Upper lobe of left lung (tissue), 6 donors: ENCODE data around the gene COBL. TPM values are rescaled to one million over a fixed set of nuclear protein-coding genes. Genes with fewer than 3 reads are reported as not detected.

Source experiments
- ATAC-seq, 2 donors: fragments of 200-7000 bp; cut with Tn5 transposase; one replicate each; pipeline ENCODE4 v1.9.1; 2022; ENCODE audit warnings: mild to moderate bottlenecking in 2 of 2, moderate library complexity in 2 of 2; ENCODE audit not compliant: low FRiP score in 2 of 2
- DNase-seq, 2 donors: peaks; one replicate each; pipeline ENCODE4 v3.0.0-alpha.2; 2019 to 2020
- H3K27ac ChIP-seq, 4 donors: fragments of 200-600 bp; sonication (generic); one replicate each; pipeline ENCODE4 v1.5.1; 2016 to 2019
- H3K27me3 ChIP-seq, 4 donors: fragments of 200-600 bp; sonication (generic); one replicate each; pipeline ENCODE4 v1.5.1; 2017 to 2019
- H3K36me3 ChIP-seq, 4 donors: fragments of 200-600 bp; sonication (generic); one replicate each; pipeline ENCODE4 v1.5.1; 2016 to 2019
- H3K4me1 ChIP-seq, 4 donors: fragments of 200-600 bp; sonication (generic); one replicate each; pipeline ENCODE4 v1.5.1; 2018 to 2019
- H3K4me3 ChIP-seq, 4 donors: fragments of 200-600 bp; sonication (generic); one replicate each; pipeline ENCODE4 v1.5.1; 2017 to 2019; ENCODE audit warnings: mild to moderate bottlenecking in 2 of 4, moderate library complexity in 1 of 4
- H3K9me3 ChIP-seq, 4 donors: fragments of 200-600 bp; sonication (generic); one replicate each; pipeline ENCODE4 v1.5.1; 2018 to 2019
- EP300 ChIP-seq, 4 donors: sonication (generic); formaldehyde crosslinking; IDR thresholded peaks; one replicate each; pipeline ENCODE4 v1.5.1; 2017; ENCODE audit warnings: antibody characterized with exemption in 4 of 4, control low read depth in 2 of 4
- POLR2A ChIP-seq, 4 donors: fragments of 450-650 bp; IDR thresholded peaks; one replicate each; pipeline ENCODE4 v1.5.1; 2016 to 2017; ENCODE audit warnings: antibody characterized with exemption in 4 of 4, mild to moderate bottlenecking in 2 of 4
- POLR2AphosphoS5 ChIP-seq, 2 donors: sonication (generic); formaldehyde crosslinking; IDR thresholded peaks; one replicate each; pipeline ENCODE4 v1.5.1; 2017; ENCODE audit warnings: antibody characterized with exemption in 2 of 2
- WGBS, 2 donors: methylation state at CpG; one replicate each; pipeline ENCODE4 v1.1.5; 2017 to 2018; 5-methylcytosine and 5-hydroxymethylcytosine counted together
- total RNA-seq, 6 donors: library from RNA; depleted of rRNA in 4 of 6; stranded (reverse); fragments of >200 nt in 4 of 6; gene quantifications; one replicate each; pipeline versions ENCODE4 v1.1.0 to v1.2.1, GENCODE V29; 2016 to 2021
- TF ChIP-seq, protein P1 (sequence below), 6 experiments: fragments of 450-650 bp in 4 of 6; fragments of 200-600 bp in 2 of 6; sonication (generic) in 2 of 6; IDR thresholded peaks; one replicate each; pipeline ENCODE4 v1.5.1; 2016 to 2019; ENCODE audit warnings: antibody characterized with exemption in 6 of 6
- donor health status: DM: no; HTN: no; CAD: no; lungs with moderate emphysema.
- donor health status: DM: no; HTN: yes; CAD: no; lungs with severe emphysema.

COBL gene
- total RNA-seq, 6 donors from 2014 or later, result 27.0 to 54.7 (median 36.8) TPM

GRCh38 chr7:51312951-51313737, 3.5 kb downstream of the COBL start:
- TF ChIP-seq, protein P1, sequence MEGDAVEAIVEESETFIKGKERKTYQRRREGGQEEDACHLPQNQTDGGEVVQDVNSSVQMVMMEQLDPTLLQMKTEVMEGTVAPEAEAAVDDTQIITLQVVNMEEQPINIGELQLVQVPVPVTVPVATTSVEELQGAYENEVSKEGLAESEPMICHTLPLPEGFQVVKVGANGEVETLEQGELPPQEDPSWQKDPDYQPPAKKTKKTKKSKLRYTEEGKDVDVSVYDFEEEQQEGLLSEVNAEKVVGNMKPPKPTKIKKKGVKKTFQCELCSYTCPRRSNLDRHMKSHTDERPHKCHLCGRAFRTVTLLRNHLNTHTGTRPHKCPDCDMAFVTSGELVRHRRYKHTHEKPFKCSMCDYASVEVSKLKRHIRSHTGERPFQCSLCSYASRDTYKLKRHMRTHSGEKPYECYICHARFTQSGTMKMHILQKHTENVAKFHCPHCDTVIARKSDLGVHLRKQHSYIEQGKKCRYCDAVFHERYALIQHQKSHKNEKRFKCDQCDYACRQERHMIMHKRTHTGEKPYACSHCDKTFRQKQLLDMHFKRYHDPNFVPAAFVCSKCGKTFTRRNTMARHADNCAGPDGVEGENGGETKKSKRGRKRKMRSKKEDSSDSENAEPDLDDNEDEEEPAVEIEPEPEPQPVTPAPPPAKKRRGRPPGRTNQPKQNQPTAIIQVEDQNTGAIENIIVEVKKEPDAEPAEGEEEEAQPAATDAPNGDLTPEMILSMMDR (IDR thresholded peaks at IDR 0.05), result no peak
- TF ChIP-seq POLR2A (IDR thresholded peaks at IDR 0.05) (no peak), POLR2AphosphoS5 (IDR thresholded peaks at IDR 0.05) (no peak), EP300 (IDR thresholded peaks at IDR 0.05) (no peak)
- H3K4me1 ChIP-seq, result peaks cover 6 to 31% (median 13%) of the 10 kb centered on the region in 4 donors
- H3K27me3 ChIP-seq, result peaks cover 0 to 8% (median 2%) of the 10 kb centered on the region in 4 donors
- 74 to 75% methylated on average over 5 of the region's 5 CpGs for WGBS, 2 donors
- no peak for DNase-seq
- H3K27ac ChIP-seq, result peak overlapping the region in 1 of 4 donors; percentile 83
- H3K9me3 ChIP-seq, result no peaks in the 10 kb centered on the region
- ATAC-seq, result no peak
- H3K36me3 ChIP-seq, result no peaks in the 10 kb centered on the region
- no peak overlapping the region for H3K4me3 ChIP-seq

DNA sequence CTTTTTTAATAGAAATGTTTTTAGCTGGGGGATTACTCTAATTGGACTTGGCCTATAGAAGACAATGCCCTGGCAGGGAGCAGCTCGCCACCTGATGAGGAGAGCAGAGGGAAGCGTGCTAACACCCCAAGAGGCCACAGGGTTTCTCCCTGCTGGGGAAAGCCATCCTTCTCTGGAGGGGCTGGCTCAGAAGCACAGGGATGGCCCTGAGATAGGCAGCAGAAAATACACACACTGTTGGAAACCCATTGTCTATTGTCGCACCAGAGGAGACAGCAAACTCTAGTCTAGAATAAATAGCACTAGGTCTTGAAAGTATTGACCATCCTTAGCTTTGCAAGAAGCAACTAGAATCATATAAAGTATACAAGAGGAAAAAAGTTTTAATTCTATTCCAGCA, 5.4 kb downstream of the COBL start:
- 87 to 92% methylated on average over 3 of the region's 3 CpGs for WGBS, 2 donors
- ATAC-seq, result no peak
- Histone ChIP-seq H3K4me3 (no peak overlapping the region), H3K27me3 (peaks cover 0 to 4% (median 2%) of the 10 kb centered on the region in 4 donors), H3K4me1 (peaks cover 3 to 19% (median 11%) of the 10 kb centered on the region in 4 donors), H3K27ac (no peak overlapping the region), H3K9me3 (no peaks in the 10 kb centered on the region), H3K36me3 (no peaks in the 10 kb centered on the region)
- TF ChIP-seq EP300 (IDR thresholded peaks at IDR 0.05) (no peak), POLR2AphosphoS5 (IDR thresholded peaks at IDR 0.05) (no peak), POLR2A (IDR thresholded peaks at IDR 0.05) (no peak)
- TF ChIP-seq, protein P1 (IDR thresholded peaks at IDR 0.05), result no peak
- no peak for DNase-seq

DNA sequence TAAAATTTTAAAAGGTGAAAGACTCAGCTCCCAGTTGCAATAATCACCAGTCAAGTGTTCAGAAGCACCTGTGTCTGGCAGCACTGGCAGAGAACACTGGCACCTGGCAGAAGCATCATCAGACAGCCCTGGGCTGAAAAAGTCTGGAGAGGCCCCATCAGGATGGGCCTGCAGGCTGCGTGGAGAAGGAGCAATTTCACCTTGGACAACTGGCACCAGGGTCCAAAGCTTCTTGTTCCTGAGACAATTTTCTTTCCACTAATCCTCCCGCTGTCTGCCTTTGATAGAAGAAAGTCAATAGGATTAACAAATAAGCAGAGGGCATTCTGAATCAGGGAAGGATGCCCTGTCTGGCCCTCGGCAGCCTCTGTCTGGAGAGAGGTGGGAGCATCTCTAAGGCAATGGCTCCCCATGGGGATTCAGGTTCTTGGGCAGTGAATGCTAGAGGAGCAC, 6.5 kb downstream of the COBL start:
- peaks cover 0 to 14% (median 4%) of the 10 kb centered on the region in 4 donors for H3K4me1 ChIP-seq
- no peak for ATAC-seq
- no peak overlapping the region for H3K27ac ChIP-seq
- H3K4me3 ChIP-seq, result no peak overlapping the region
- no peaks in the 10 kb centered on the region for H3K9me3 ChIP-seq
- TF ChIP-seq, protein P1 (IDR thresholded peaks at IDR 0.05), result no peak
- TF ChIP-seq EP300 (IDR thresholded peaks at IDR 0.05), result no peak
- TF ChIP-seq POLR2A (IDR thresholded peaks at IDR 0.05), result no peak
- no peak for TF ChIP-seq POLR2AphosphoS5 (IDR thresholded peaks at IDR 0.05)
- H3K36me3 ChIP-seq, result no peaks in the 10 kb centered on the region
- no peak for DNase-seq
- 69 to 87% methylated on average over 3 of the region's 3 CpGs for WGBS, 2 donors
- no peaks in the 10 kb centered on the region for H3K27me3 ChIP-seq

- no peak for TF ChIP-seq POLR2AphosphoS5 (IDR thresholded peaks at IDR 0.05)
- Histone ChIP-seq H3K27ac (peak overlapping the region in 1 of 4 donors; percentile 31), H3K4me3 (no peak overlapping the region), H3K9me3 (no peaks in the 10 kb centered on the region), H3K4me1 (peaks cover 0 to 14% (median 4%) of the 10 kb centered on the region in 4 donors), H3K27me3 (no peaks in the 10 kb centered on the region), H3K36me3 (no peaks in the 10 kb centered on the region)
- ATAC-seq (no peak), DNase-seq (no peak)
- WGBS, 2 donors, result 80 to 88% methylated on average over 8 of the region's 8 CpGs
Measured at GRCh38 chr7:51309361-51310130, 7.1 kb downstream of the COBL start.

DNA sequence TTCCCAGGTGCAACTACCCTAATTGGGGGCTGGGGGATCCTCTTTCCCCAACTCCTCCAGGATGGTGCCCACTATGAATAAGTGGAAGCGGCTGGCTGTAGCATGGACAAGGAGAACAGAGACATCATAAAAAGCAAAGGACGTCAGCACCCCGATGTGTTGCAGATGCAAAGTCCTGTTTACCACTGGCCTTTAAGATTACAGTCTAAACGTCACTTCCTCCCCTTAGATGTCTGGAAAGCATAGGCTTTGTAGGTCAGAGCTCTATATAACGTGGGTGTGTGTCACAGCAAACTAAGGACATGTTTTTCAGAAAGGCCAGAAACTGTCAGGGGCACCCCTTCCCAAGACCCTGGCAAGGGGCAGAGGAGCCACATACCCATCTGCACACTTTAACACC, 7.9 kb downstream of the COBL start:
- DNase-seq (no peak), ATAC-seq (no peak)
- Histone ChIP-seq H3K36me3 (no peaks in the 10 kb centered on the region), H3K9me3 (no peaks in the 10 kb centered on the region), H3K27ac (peak overlapping the region in 1 of 4 donors; percentile 31), H3K4me1 (peaks cover 0 to 12% (median 4%) of the 10 kb centered on the region in 4 donors), H3K4me3 (no peak overlapping the region), H3K27me3 (no peaks in the 10 kb centered on the region)
- TF ChIP-seq, protein P1 (IDR thresholded peaks at IDR 0.05), result no peak
- no peak for TF ChIP-seq POLR2AphosphoS5 (IDR thresholded peaks at IDR 0.05)
- TF ChIP-seq EP300 (IDR thresholded peaks at IDR 0.05), result no peak
- no peak for TF ChIP-seq POLR2A (IDR thresholded peaks at IDR 0.05)
- WGBS, 2 donors, result 43 to 64% methylated on average over 5 of the region's 5 CpGs
